NCI-H2227 treated with DMSO at 0.1 percent for 48 hours (cell line): Measurements from ENCODE around the gene ARHGEF6.

ENCODE experiments used
- DNase-seq: peaks from one replicate; lab custom pipeline; 2025; lab: John Stamatoyannopoulos, UW

ARHGEF6 gene

GRCh38 chrX:136646602-136647239 lies 134.0 kb downstream of the ARHGEF6 start:
- no peak for DNase-seq

- DNase-seq = no peak
These were observed 137.5 kb downstream of the ARHGEF6 start for GRCh38 chrX:136643243-136643642.

- no peak for DNase-seq
These were observed 141.1 kb downstream of the ARHGEF6 start for GRCh38 chrX:136639506-136640176.

DNA sequence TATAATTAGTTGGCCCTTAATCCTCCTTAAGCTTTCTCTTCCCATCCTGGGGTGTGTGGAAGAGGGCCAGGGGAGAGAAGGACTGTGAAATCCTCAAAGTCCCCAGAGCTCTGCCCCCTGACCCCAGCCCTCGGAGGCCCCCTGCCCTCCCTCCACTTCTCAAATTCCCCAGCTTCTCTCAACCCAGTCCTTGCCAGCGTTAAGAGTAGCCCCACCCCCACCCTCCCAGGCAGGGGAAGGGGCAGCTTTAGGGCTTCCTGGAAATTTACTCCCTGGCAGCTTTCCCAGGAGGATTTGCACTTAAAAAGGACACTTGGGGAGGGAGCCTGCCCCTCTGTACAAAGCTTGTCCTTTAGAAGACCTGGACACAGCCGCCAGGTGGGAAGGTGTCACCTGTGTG lies 144.6 kb downstream of the ARHGEF6 start:
- no peak for DNase-seq

- no peak for DNase-seq
These were observed 145.5 kb downstream of the ARHGEF6 start for GRCh38 chrX:136635235-136635634.

DNA sequence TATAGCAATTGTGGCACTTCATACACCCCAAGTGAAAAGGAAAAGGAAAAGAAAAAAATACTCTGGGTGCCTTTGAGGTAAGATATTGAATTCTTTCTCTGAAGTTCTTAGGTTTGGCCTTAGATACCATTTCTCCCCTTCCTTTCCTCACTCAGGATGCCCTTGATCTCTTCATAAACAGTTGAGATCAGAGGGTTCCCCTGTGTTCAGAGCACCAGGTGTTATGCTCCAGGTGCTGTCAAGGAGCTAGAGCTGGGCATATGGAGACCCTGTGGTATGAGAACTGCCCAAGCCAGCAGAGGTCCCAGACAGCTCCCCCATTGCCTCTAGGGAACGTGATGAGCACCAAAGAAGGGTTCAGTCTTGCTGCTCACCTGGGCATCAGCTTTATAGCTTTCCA lies 149.9 kb downstream of the ARHGEF6 start:
- no peak for DNase-seq

GRCh38 chrX:136629084-136629750 lies 151.5 kb downstream of the ARHGEF6 start:
- no peak for DNase-seq

GRCh38 chrX:136627409-136627808 lies 153.3 kb downstream of the ARHGEF6 start:
- no peak for DNase-seq

- no peak for DNase-seq
These were observed 153.8 kb downstream of the ARHGEF6 start for GRCh38 chrX:136626891-136627290.

DNA sequence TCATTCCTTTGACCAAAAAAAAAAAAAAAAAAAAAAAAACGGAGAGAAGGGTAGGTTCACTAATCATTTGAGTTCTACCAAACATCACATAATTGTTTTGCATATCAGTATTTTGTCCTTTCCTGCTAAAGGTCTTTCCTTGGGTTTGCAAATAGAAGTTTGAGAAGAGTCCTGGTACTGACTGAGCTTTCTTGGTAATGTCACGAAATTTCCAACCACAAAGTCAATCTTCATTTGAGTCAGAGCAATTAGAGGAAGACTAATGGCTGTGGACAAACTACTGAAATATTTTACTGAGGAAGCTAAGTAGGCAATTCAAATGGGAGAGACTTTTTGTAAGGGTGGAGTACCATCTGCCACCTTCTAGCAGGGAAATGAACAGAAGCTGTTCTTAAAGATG lies 154.5 kb downstream of the ARHGEF6 start:
- DNase-seq = no peak

DNA sequence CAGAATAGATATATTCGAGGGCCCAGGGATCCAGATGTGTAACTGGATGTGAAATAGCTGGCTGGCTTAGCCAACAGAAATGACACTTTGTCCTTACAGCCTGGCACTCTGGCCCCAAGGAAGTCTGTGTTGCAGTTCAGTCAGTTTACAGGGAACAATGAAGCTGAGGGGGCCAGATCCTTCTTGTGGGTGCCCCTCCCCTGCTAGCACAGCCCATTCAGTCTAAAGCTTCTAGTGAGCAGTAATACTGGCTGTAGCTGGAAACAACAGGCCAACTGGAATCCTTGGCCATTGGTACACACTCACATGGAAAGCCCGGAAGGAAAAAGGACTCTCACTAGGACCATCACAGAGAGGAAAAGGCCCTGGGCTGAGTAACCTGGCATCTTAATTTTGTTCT lies 155.5 kb downstream of the ARHGEF6 start:
- DNase-seq = no peak

DNA sequence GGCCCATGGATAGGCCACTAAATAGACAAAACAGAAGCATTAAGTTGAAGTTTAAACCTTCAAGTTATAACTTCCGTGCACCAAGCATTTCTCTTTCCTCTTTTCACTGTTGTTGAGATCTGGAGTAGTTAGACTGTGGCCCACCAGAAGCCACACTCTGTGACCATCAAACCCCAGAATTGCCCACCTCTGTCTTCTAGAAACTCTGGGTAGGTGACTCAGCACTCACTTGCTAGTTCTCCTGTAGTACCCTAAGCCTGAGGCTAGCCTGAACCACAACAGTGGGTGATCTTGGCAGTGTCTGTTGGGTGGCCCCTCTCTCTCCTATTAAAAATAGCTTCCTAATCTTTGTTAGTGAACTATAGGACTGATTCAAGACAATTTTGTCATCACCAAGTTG lies 157.3 kb downstream of the ARHGEF6 start:
- DNase-seq = no peak

DNA sequence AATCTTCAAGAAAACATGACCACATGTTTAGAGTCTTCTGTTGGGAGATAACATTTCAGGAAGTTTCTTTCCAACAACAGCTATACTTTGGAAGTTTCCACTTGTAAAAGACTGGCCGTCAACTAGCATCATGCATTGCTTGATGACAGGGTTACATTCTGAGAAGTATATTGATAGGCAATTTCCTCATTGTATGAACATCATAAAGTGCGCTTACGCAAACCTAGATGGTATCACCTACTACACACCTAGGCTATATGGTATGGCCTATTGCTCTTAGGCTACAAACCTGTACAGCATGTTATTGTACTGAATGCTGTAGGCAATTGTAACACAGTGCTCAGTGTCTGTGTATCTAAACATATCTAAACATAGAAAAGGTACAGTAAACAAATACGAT lies 158.2 kb downstream of the ARHGEF6 start:
- DNase-seq = no peak

DNA sequence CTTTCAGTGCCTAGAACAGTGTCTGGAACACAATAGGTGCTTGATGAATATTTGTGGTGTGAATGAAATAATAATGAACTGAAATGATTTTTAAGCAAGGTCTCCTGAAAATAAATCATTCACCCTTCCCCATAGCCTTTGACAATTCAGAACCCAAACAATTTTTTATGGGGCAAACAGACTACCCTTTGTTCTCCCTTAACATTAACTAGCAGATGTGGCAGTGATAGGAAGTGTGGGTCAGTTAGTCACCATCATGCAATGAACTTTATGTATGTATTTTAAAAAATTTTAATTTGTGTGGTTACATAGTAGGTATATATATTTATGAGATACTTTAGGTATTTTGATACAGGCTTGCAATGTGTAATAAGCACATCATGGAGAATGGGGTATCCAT lies 160.0 kb downstream of the ARHGEF6 start:
- no peak for DNase-seq

DNA sequence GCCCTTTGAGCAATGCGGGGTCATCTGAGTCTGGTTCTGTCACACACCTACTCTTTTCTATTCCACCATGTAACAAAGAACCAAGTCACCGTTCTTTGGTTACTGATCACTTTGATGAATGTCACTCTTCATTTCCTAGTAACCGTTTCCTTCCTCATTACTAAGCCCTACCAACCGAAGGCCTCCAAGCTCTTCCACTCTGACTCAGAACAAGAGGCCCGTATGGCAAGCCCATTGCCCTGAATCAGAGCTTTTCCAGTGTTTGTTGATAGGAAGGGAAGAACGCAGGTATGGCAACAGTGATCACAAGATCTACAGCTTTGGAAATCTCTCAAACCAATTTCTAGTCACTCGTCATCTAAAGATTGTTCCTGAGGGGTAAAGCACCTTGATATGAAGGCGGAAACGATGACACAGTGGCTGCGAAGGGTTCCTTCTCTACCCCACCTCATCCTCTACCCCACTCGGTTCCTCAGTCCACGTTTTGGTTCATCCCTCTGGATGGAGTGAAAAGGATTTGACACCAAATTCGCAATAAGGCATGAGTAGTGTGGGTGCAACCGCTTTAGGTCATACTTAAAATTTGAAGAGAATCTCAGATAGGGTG lies 160.7 kb downstream of the ARHGEF6 start:
- DNase-seq = no peak

- no peak for DNase-seq
These were observed 163.6 kb downstream of the ARHGEF6 start for GRCh38 chrX:136616987-136617685.
